Caco-2 (cell line): ENCODE results near the gene SVEP1. TPM values are rescaled to one million over a fixed set of nuclear protein-coding genes. Genes with fewer than 3 reads are reported as not detected.

ENCODE experiments used
- BruUV-seq: library from RNA; stranded (reverse); fragments of 400-500 nt; replicated peaks from 2 replicates; lab custom pipeline; 2021; lab: Mats Ljungman, UMichigan
- CTCF ChIA-PET: fragments of 300-600 bp; sonication (Branson Sonifier 250); formaldehyde crosslinking; loops from one replicate; lab custom pipeline; 2022; ENCODE audit warnings: antibody characterized with exemption; lab: Charles Lee
- POLR2A ChIA-PET: fragments of 300-600 bp; sonication (Branson Sonifier 250); formaldehyde crosslinking; loops from one replicate; lab custom pipeline; 2022; ENCODE audit warnings: antibody characterized with exemption; lab: Charles Lee
- DNase-seq, 2 experiments: peaks; one replicate each; pipeline versions ENCODE4 v3.0.0 to v3.0.0-alpha.2; 2020 to 2022
- H3K27me3 ChIP-seq: replicated peaks from 2 replicates; pipeline ENCODE4 v1.6.0; 2011; ENCODE audit warnings: low read length; ENCODE audit not compliant: control insufficient read depth, insufficient read depth
- H3K36me3 ChIP-seq: 2 replicates; pipeline ENCODE4 v1.5.1; 2011; ENCODE audit warnings: low read length; ENCODE audit not compliant: control insufficient read depth, insufficient read depth
- H3K4me1 ChIP-seq: fragments of 250-450 bp; sonication (Bioruptor Pico); 2 replicates; pipeline ENCODE4 v1.5.1; 2020; ENCODE audit warnings: mild to moderate bottlenecking
- H3K4me3 ChIP-seq: 2 replicates; pipeline ENCODE4 v1.5.1; 2011; ENCODE audit warnings: low read depth, mild to moderate bottlenecking, control low read depth, low read length
- H3K9me3 ChIP-seq: fragments of 250-450 bp; sonication (Bioruptor Pico); 2 replicates; pipeline ENCODE4 v1.5.1; 2020; ENCODE audit warnings: mild to moderate bottlenecking, moderate library complexity
- H3K27ac Mint-ChIP-seq: one replicate; pipeline ENCODE4 v1.8.0; 2022; ENCODE audit warnings: mixed read lengths; ENCODE audit not compliant: unreplicated experiment
- H3K27me3 Mint-ChIP-seq: one replicate; pipeline ENCODE4 v1.8.0; 2022; ENCODE audit warnings: mixed read lengths; ENCODE audit not compliant: insufficient read depth, unreplicated experiment
- H3K36me3 Mint-ChIP-seq: one replicate; pipeline ENCODE4 v1.8.0; 2022; ENCODE audit warnings: mild to moderate bottlenecking, mixed read lengths; ENCODE audit not compliant: insufficient read depth, unreplicated experiment
- H3K4me1 Mint-ChIP-seq: one replicate; pipeline ENCODE4 v1.8.0; 2022; ENCODE audit warnings: low read depth, mixed read lengths; ENCODE audit not compliant: unreplicated experiment
- H3K4me3 Mint-ChIP-seq: one replicate; pipeline ENCODE4 v1.8.0; 2022; ENCODE audit warnings: mild to moderate bottlenecking, moderate library complexity, mixed read lengths; ENCODE audit not compliant: unreplicated experiment
- H3K9me3 Mint-ChIP-seq: one replicate; pipeline ENCODE4 v1.8.0; 2022; ENCODE audit warnings: mixed read lengths; ENCODE audit not compliant: unreplicated experiment
- intact Hi-C: fragments of 100-400 bp; cut with micrococcal nuclease; formaldehyde crosslinking; loops from one replicate; pipeline ENCODE4 v1.10.0; 2022; ENCODE audit not compliant: unreplicated experiment
- total RNA-seq: library from RNA; stranded (reverse); gene quantifications from 2 replicates; pipeline ENCODE4 v1.2.3, GENCODE V29; 2022
- TF ChIP-seq, protein P1 (sequence below), 2 experiments: fragments of 200-600 bp in 1 of 2; IDR thresholded peaks; 1 replicate in 1 of 2; 2 replicates in 1 of 2; pipeline versions ENCODE4 v1.5.1 to v1.8.0; 2011 to 2022; ENCODE audit warnings: antibody characterized with exemption in 1 of 2, control low read depth in 1 of 2, inconsistent platforms in 1 of 2, low read depth in 1 of 2, low read length in 1 of 2, mild to moderate bottlenecking in 1 of 2, moderate library complexity in 1 of 2; ENCODE audit not compliant: insufficient read depth in 1 of 2, severe bottlenecking in 1 of 2, unreplicated experiment in 1 of 2

The SVEP1 gene
- total RNA-seq, 1 experiment from 2014 or later = 2.9 TPM

- Mint-ChIP-seq H3K27me3 (no peaks in the 10 kb centered on the region), H3K4me1 (no peaks in the 10 kb centered on the region), H3K36me3 (no peaks in the 10 kb centered on the region), H3K9me3 (no peaks in the 10 kb centered on the region), H3K4me3 (no peak overlapping the region), H3K27ac (no peak overlapping the region)
- ChIA-PET CTCF (no interaction called here), POLR2A (no interaction called here)
- no peak overlapping the region for H3K4me3 ChIP-seq
- BruUV-seq = no TSS peak
- DNase-seq = no peak
- TF ChIP-seq, protein P1, sequence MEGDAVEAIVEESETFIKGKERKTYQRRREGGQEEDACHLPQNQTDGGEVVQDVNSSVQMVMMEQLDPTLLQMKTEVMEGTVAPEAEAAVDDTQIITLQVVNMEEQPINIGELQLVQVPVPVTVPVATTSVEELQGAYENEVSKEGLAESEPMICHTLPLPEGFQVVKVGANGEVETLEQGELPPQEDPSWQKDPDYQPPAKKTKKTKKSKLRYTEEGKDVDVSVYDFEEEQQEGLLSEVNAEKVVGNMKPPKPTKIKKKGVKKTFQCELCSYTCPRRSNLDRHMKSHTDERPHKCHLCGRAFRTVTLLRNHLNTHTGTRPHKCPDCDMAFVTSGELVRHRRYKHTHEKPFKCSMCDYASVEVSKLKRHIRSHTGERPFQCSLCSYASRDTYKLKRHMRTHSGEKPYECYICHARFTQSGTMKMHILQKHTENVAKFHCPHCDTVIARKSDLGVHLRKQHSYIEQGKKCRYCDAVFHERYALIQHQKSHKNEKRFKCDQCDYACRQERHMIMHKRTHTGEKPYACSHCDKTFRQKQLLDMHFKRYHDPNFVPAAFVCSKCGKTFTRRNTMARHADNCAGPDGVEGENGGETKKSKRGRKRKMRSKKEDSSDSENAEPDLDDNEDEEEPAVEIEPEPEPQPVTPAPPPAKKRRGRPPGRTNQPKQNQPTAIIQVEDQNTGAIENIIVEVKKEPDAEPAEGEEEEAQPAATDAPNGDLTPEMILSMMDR (IDR thresholded peaks at IDR 0.05; ENCODE audit: insufficient read depth in 1 of 2, low read depth in 1 of 2, low read length in 1 of 2, severe bottlenecking in 1 of 2, unreplicated experiment in 1 of 2) = no peak
- intact Hi-C loops = no loop called here
- H3K36me3 ChIP-seq = no peaks in the 10 kb centered on the region
- H3K27me3 ChIP-seq = no peaks in the 10 kb centered on the region
- H3K4me1 ChIP-seq = no peaks in the 10 kb centered on the region
- H3K9me3 ChIP-seq = no peaks in the 10 kb centered on the region
Observed at GRCh38 chr9:110346325-110346724, 233.2 kb downstream of the SVEP1 start.

- ChIA-PET POLR2A (no interaction called here), CTCF (no interaction called here)
- no peak overlapping the region for H3K4me3 Mint-ChIP-seq
- no peaks in the 10 kb centered on the region for H3K36me3 ChIP-seq
- intact Hi-C loops = loop anchor here (5.0 kb wide), 1 partner anchor 88 kb away; the partner anchor contains the start of gene TXN
- BruUV-seq = no TSS peak
- H3K27ac Mint-ChIP-seq = no peak overlapping the region
- TF ChIP-seq, protein P1 (IDR thresholded peaks at IDR 0.05; ENCODE audit: insufficient read depth in 1 of 2, low read depth in 1 of 2, low read length in 1 of 2, severe bottlenecking in 1 of 2, unreplicated experiment in 1 of 2) = no peak
- H3K9me3 ChIP-seq = no peaks in the 10 kb centered on the region
- no peaks in the 10 kb centered on the region for H3K9me3 Mint-ChIP-seq
- H3K36me3 Mint-ChIP-seq = no peaks in the 10 kb centered on the region
- no peaks in the 10 kb centered on the region for H3K4me1 ChIP-seq
- no peak for DNase-seq
- H3K4me1 Mint-ChIP-seq = no peaks in the 10 kb centered on the region
- H3K27me3 ChIP-seq = no peaks in the 10 kb centered on the region
- H3K4me3 ChIP-seq = no peak overlapping the region
- H3K27me3 Mint-ChIP-seq = no peaks in the 10 kb centered on the region
Observed at GRCh38 chr9:110344821-110345220, 234.7 kb downstream of the SVEP1 start.

GRCh38 chr9:110343551-110343950 is 236.0 kb downstream of the SVEP1 start:
- Histone ChIP-seq H3K4me3 (no peak overlapping the region), H3K4me1 (no peaks in the 10 kb centered on the region), H3K9me3 (no peaks in the 10 kb centered on the region), H3K36me3 (no peaks in the 10 kb centered on the region), H3K27me3 (no peaks in the 10 kb centered on the region)
- intact Hi-C loops = loop anchor here (5.0 kb wide), 1 partner anchor 86 kb away; the partner anchor contains the start of gene TXN
- Mint-ChIP-seq H3K4me1 (no peaks in the 10 kb centered on the region), H3K27ac (no peak overlapping the region), H3K9me3 (no peaks in the 10 kb centered on the region), H3K27me3 (no peaks in the 10 kb centered on the region), H3K36me3 (no peaks in the 10 kb centered on the region), H3K4me3 (no peak overlapping the region)
- no peak for DNase-seq
- POLR2A ChIA-PET = no interaction called here
- no TSS peak for BruUV-seq
- TF ChIP-seq, protein P1 (IDR thresholded peaks at IDR 0.05; ENCODE audit: insufficient read depth in 1 of 2, low read depth in 1 of 2, low read length in 1 of 2, severe bottlenecking in 1 of 2, unreplicated experiment in 1 of 2) = no peak
- CTCF ChIA-PET = no interaction called here
